Stimulated activated CD8-positive, alpha-beta memory T cell treated with anti-CD3 and anti-CD28 coated beads, Interleukin-12 subunit alpha, Interleukin-12 subunit beta, amount 100 ng/mL, for 4 hours (primary cell): ENCODE results near the gene OXCT2.
"Not testable (repeated sequence)": the region's sequence is repeated elsewhere in the genome, so short reads cannot be mapped to it uniquely, and the experiment has no call there.

ENCODE experiments used
- DNase-seq: peaks from one replicate; pipeline ENCODE4 v3.0.0-alpha.2; 2020; ENCODE audit warnings: low read depth

The OXCT2 gene

GRCh38 chr1:39787468-39787867 lies 16.3 kb upstream of the OXCT2 start:
- DNase-seq: no peak

GRCh38 chr1:39787108-39787375 lies 15.9 kb upstream of the OXCT2 start:
- DNase-seq: not testable (repeated sequence)

- DNase-seq: not testable (repeated sequence)
These were observed 15.4 kb upstream of the OXCT2 start for GRCh38 chr1:39786303-39787107.

- DNase-seq: not testable (repeated sequence)
These were observed 11.5 kb upstream of the OXCT2 start for GRCh38 chr1:39782685-39783084.

GRCh38 chr1:39782103-39782502 lies 11.0 kb upstream of the OXCT2 start:
- DNase-seq: no peak

- DNase-seq: no peak
These were observed 10.2 kb upstream of the OXCT2 start for GRCh38 chr1:39781349-39781715.

GRCh38 chr1:39779821-39780220 lies 8.7 kb upstream of the OXCT2 start:
- DNase-seq: no peak

GRCh38 chr1:39779137-39779536 lies 8.0 kb upstream of the OXCT2 start:
- DNase-seq: no peak

- not testable (repeated sequence) for DNase-seq
These were observed 7.4 kb upstream of the OXCT2 start for GRCh38 chr1:39778463-39779099.

GRCh38 chr1:39777896-39778295 lies 6.7 kb upstream of the OXCT2 start:
- DNase-seq: not testable (repeated sequence)

GRCh38 chr1:39777306-39777705 lies 6.2 kb upstream of the OXCT2 start:
- no peak for DNase-seq

GRCh38 chr1:39776886-39777285 lies 5.7 kb upstream of the OXCT2 start:
- DNase-seq: no peak

- DNase-seq: no peak
These were observed 5.2 kb upstream of the OXCT2 start for GRCh38 chr1:39776400-39776713.

GRCh38 chr1:39775676-39776399 lies 4.7 kb upstream of the OXCT2 start:
- DNase-seq: not testable (repeated sequence)

GRCh38 chr1:39775141-39775540 lies 4.0 kb upstream of the OXCT2 start:
- DNase-seq: not testable (repeated sequence)

GRCh38 chr1:39773369-39773979 lies 2.3 kb upstream of the OXCT2 start:
- not testable (repeated sequence) for DNase-seq

- DNase-seq: not testable (repeated sequence)
These were observed 787 bp downstream of the OXCT2 start for GRCh38 chr1:39770100-39771021.

GRCh38 chr1:39769502-39769901 lies 1.6 kb downstream of the OXCT2 start:
- not testable (repeated sequence) for DNase-seq

GRCh38 chr1:39766466-39766865 lies 4.7 kb downstream of the OXCT2 start:
- not testable (repeated sequence) for DNase-seq

GRCh38 chr1:39764512-39764911 lies 6.6 kb downstream of the OXCT2 start:
- DNase-seq: not testable (repeated sequence)

GRCh38 chr1:39763619-39764374 lies 7.4 kb downstream of the OXCT2 start:
- not testable (repeated sequence) for DNase-seq
